ENCODE measurements around the gene SPEF2. TPM values are rescaled to one million over a fixed set of nuclear protein-coding genes. Genes with fewer than 3 reads are reported as not detected.

Gene SPEF2
- total and polyA plus RNA-seq, 10 of the 15 experiments (the other 5 are each of a cell fraction or from before 2014, with no cell fraction given), result 0.03 to 2.0 (median 0.07) TPM; not detected in 3

GRCh38 chr5:35842856-35843255 lies 225.2 kb downstream of the SPEF2 start:
- ChIA-PET SMC1A (ENCODE audit: uncharacterized antibody, unreplicated experiment) (no interaction called here), CTCF (no interaction called here), POLR2A (no interaction called here), RAD21 (ENCODE audit: unreplicated experiment) (no interaction called here)
- in situ Hi-C loops (cut with MboI), result no loop called here
- intact Hi-C loops (cut with micrococcal nuclease; ENCODE audit: unreplicated experiment), result no loop called here
- FAIRE-seq (no peak), ATAC-seq (no peak), DNase-seq (ENCODE audit: low read depth, low spot score) (no peak)
- no TSS peak for BruUV-seq (replicated peaks)
- H3K9me3 ChIP-seq (replicated peaks; ENCODE audit: control insufficient read depth, insufficient read depth, low read length), result peaks cover 13% of the 10 kb centered on the region; the same call in 2 of the 3 replicates
- H3K4me3 ChIP-seq, result no peak overlapping the region
- TF ChIP-seq RELA (IDR thresholded peaks at IDR 0.05; ENCODE audit: borderline replicate concordance, partially characterized antibody) (no peak), RAD21 (IDR thresholded peaks at IDR 0.05; ENCODE audit: insufficient read depth, low read depth, low read length) (no peak), YBX1 (IDR thresholded peaks at IDR 0.05) (no peak), NR2F1 (conservative IDR thresholded peaks at IDR 0.05) (no peak), STAT1 (conservative IDR thresholded peaks at IDR 0.05) (no peak), CREB1 (IDR thresholded peaks at IDR 0.05; ENCODE audit: low read depth) (no peak), EZH2 (IDR thresholded peaks at IDR 0.05; ENCODE audit: borderline replicate concordance, control insufficient read depth, low read depth, low read length) (no peak), KDM1A (IDR thresholded peaks at IDR 0.05; ENCODE audit: borderline replicate concordance) (no peak), WRNIP1 (IDR thresholded peaks at IDR 0.05; ENCODE audit: borderline replicate concordance, low read depth, low read length) (no peak)
- TF ChIP-seq, protein P1, sequence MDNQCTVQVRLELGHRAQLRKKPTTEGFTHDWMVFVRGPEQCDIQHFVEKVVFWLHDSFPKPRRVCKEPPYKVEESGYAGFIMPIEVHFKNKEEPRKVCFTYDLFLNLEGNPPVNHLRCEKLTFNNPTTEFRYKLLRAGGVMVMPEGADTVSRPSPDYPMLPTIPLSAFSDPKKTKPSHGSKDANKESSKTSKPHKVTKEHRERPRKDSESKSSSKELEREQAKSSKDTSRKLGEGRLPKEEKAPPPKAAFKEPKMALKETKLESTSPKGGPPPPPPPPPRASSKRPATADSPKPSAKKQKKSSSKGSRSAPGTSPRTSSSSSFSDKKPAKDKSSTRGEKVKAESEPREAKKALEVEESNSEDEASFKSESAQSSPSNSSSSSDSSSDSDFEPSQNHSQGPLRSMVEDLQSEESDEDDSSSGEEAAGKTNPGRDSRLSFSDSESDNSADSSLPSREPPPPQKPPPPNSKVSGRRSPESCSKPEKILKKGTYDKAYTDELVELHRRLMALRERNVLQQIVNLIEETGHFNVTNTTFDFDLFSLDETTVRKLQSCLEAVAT (IDR thresholded peaks at IDR 0.05), result no peak
- H3K9ac ChIP-seq (ENCODE audit: control insufficient read depth, insufficient read depth, low read length), result no peak overlapping the region
- no peaks in the 10 kb centered on the region for H3K36me3 ChIP-seq (ENCODE audit: control insufficient read depth in 2 of 2, insufficient read depth in 2 of 2, low read length in 1 of 2)
- H3K79me2 ChIP-seq (ENCODE audit: control insufficient read depth, insufficient read depth, low read length), result no peaks in the 10 kb centered on the region
- H3K4me2 ChIP-seq (ENCODE audit: control insufficient read depth, insufficient read depth), result no peak overlapping the region
- no peaks in the 10 kb centered on the region for H3K27me3 ChIP-seq (replicated peaks in 1 of 2; ENCODE audit: control insufficient read depth in 2 of 2, insufficient read depth in 2 of 2, low read length in 1 of 2)
- H4K20me1 ChIP-seq (ENCODE audit: control insufficient read depth, insufficient read depth), result no peaks in the 10 kb centered on the region
- no peak overlapping the region for H2AFZ ChIP-seq (ENCODE audit: control insufficient read depth, low read depth, low read length)
- H3K27ac ChIP-seq (ENCODE audit: control insufficient read depth, insufficient read depth), result no peak overlapping the region
- H3K4me1 ChIP-seq (ENCODE audit: control insufficient read depth, insufficient read depth, low read length), result no peaks in the 10 kb centered on the region
